IPS DF 6.9 (cell line): ENCODE data around the gene APOC4.

Experiments
- DNase-seq: peaks from one replicate; pipeline ENCODE4 v3.0.0-alpha.2; 2013; ENCODE audit warnings: low read depth, low spot score
- H3K27ac ChIP-seq: one replicate; pipeline ENCODE4 v1.5.1; 2013; ENCODE audit warnings: low read length, control low read depth
- H3K27me3 ChIP-seq: 2 replicates; pipeline ENCODE4 v1.6.1; 2013; ENCODE audit warnings: mild to moderate bottlenecking, low read length; ENCODE audit not compliant: control insufficient read depth, insufficient read depth
- H3K36me3 ChIP-seq: 2 replicates; pipeline ENCODE4 v1.6.1; 2013; ENCODE audit warnings: low read length; ENCODE audit not compliant: control insufficient read depth, insufficient read depth
- H3K4me1 ChIP-seq: 2 replicates; pipeline ENCODE4 v1.6.1; 2013; ENCODE audit warnings: low read length; ENCODE audit not compliant: control insufficient read depth, insufficient read depth
- H3K4me3 ChIP-seq: 2 replicates; pipeline ENCODE4 v1.5.1; 2013; ENCODE audit warnings: mild to moderate bottlenecking, low read length
- H3K9me3 ChIP-seq: 2 replicates; pipeline ENCODE4 v1.6.1; 2013; ENCODE audit warnings: low read length, inconsistent platforms; ENCODE audit not compliant: control insufficient read depth, insufficient read depth
- WGBS: extraction: QIAGEN DNeasy Blood & Tissue Kit; methylation state at CpG from one replicate; pipeline ENCODE4 v1.1.7; 2013; ENCODE audit warnings: mixed read lengths, missing lambda C conversion rate; ENCODE audit not compliant: insufficient read length, insufficient coverage; 5-methylcytosine and 5-hydroxymethylcytosine counted together

The APOC4 gene, protein sequence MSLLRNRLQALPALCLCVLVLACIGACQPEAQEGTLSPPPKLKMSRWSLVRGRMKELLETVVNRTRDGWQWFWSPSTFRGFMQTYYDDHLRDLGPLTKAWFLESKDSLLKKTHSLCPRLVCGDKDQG

DNA sequence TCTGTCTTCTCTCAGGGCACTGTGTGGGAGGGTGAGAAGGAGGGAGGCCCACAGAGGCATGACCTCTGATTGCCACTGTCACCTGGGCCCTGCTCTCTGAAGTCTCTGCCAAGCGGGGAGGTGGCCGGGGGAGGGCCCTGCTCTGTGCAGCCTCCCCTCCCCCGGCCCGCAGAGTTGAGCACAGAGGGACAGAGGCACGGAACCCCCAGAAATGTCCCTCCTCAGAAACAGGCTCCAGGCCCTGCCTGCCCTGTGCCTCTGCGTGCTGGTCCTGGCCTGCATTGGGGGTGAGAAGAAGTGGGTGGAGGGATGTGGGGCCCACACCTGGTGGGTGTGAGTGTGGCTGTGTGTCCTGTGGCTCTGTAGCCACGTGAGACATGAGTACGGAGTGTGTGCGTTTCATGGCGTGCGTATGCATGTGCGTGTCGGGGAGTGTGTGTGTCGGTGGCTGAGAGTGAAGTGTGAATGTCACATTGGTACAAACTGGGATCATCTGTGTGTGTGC is at the start of gene APOC4:
TSS of gene APOC4 (plus strand) at position 171 of the 505 bp plus-strand sequence. CDS start at position 212, 41 bp downstream.
- H3K27ac ChIP-seq: no peak within 1 kb of the TSS
- no peaks in the 10 kb centered on the region for H3K9me3 ChIP-seq
- no peak for DNase-seq
- no peaks in the 10 kb centered on the region; the same call in 1 of the 2 replicates for H3K36me3 ChIP-seq
- no CpG with 5 or more reads among the region's 14 CpGs for WGBS
- no peaks in the 10 kb centered on the region; the same call in 1 of the 2 replicates for H3K27me3 ChIP-seq
- no peaks in the 10 kb centered on the region for H3K4me1 ChIP-seq
- no peak within 1 kb of the TSS for H3K4me3 ChIP-seq

DNA sequence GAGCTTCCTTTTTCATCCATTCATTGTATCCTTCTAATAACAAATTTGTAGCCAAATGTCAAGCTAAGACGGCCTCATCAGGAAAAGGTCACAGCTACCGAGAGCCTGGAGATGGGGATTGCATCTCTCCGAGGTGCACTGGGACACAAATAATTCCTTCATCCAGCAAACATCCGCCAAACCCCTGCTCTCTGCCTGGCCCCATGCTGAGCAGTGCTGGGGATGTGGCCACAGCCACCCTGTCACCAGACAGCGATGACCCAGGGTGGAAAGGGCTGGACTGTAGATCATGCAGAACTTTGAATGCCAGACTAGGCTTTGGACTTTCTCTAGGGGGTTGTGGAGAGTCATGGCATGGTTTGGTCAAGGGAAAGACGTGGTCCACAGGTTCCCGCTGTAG is 49.1 kb upstream of the APOC4 start:
- H3K9me3 ChIP-seq: no peaks in the 10 kb centered on the region
- H3K36me3 ChIP-seq: peaks cover 36% of the 10 kb centered on the region
- no CpG with 5 or more reads among the region's 7 CpGs for WGBS
- no peaks in the 10 kb centered on the region for H3K4me1 ChIP-seq
- no peaks in the 10 kb centered on the region for H3K27me3 ChIP-seq
- DNase-seq: no peak
- no peak overlapping the region for H3K27ac ChIP-seq
- H3K4me3 ChIP-seq: no peak overlapping the region

DNA sequence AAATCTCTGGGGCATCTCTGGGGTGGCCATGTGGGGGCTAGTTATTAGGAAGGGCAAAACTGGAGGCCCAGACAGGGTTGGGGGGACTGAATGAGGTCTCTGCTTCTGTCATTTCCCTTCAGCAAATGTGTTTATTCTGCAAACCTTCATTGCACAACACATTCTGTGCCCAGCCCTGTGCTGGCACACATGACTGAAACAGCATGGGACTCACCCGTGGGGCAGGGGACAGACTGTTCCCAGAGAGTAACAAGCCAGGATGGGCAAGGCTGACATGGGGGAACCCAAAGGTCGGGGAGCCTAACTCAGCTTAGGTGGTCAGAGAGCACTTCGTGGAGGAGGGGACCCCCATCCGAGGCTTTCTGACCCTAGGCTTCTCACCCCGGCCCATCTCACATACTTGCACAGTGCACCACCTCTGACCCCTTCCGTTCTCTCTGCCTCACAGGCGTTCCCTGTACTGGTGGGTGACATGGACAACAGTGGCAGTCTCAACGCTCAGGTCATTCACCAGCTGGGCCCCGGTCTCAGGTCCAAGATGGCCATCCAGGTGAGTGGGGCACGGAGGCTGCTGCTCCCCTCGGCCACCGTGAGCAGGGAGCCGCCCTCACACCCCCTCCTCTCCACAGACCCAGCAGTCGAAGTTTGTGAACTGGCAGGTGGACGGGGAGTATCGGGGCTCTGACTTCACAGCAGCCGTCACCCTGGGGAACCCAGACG is 48.5 kb upstream of the APOC4 start:
- Histone ChIP-seq H3K4me1 (no peaks in the 10 kb centered on the region), H3K4me3 (no peak overlapping the region), H3K9me3 (no peaks in the 10 kb centered on the region), H3K27ac (no peak overlapping the region), H3K36me3 (peaks cover 35% of the 10 kb centered on the region), H3K27me3 (no peaks in the 10 kb centered on the region)
- no peak for DNase-seq
- WGBS: no CpG with 5 or more reads among the region's 18 CpGs

DNA sequence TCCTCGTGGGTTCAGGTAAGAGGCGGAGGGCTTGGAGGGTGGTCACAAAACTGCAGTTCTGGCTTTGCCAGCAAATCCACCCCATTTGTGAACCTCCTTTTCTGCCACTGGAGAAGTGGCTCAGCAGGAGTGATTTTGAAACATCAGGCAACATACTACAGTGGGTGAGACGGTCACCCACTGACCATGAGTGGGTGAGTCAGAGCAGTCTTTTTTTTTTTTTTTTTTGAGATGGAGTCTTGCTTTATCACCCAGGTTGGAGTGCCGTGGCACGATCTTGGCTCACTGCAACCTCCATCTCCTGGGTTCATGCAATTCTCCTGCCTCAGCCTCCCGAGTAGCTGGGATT is 48.0 kb upstream of the APOC4 start:
- DNase-seq: no peak
- Histone ChIP-seq H3K27me3 (no peaks in the 10 kb centered on the region), H3K9me3 (no peaks in the 10 kb centered on the region), H3K4me3 (no peak overlapping the region), H3K27ac (no peak overlapping the region), H3K36me3 (peaks cover 35% of the 10 kb centered on the region), H3K4me1 (no peaks in the 10 kb centered on the region)
- WGBS: no CpG with 5 or more reads among the region's 6 CpGs

DNA sequence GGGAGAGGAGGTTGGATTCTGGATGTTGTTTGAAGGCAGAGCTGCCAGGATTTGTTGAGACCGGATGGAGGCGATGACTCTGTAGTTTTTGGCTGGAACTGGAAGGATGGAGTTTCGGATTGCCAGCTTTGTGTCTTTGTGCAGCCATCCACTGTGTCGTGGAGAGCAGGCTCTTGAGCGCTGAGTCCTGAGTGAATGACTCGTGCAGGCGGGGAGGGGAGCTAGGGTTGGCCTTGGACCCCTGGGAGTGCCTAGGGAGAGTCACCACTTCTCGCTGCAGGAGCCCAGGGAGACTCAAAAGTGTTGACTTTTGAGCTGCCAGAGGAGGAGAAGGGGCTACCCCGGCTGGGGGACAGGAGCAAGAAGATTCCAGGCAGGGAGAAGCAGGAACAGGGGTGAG is 47.1 kb upstream of the APOC4 start:
- DNase-seq: no peak
- H3K36me3 ChIP-seq: peaks cover 37% of the 10 kb centered on the region
- H3K4me3 ChIP-seq: no peak overlapping the region
- H3K27ac ChIP-seq: no peak overlapping the region
- no CpG with 5 or more reads among the region's 9 CpGs for WGBS
- no peaks in the 10 kb centered on the region for H3K4me1 ChIP-seq
- no peaks in the 10 kb centered on the region for H3K27me3 ChIP-seq
- no peaks in the 10 kb centered on the region for H3K9me3 ChIP-seq

DNA sequence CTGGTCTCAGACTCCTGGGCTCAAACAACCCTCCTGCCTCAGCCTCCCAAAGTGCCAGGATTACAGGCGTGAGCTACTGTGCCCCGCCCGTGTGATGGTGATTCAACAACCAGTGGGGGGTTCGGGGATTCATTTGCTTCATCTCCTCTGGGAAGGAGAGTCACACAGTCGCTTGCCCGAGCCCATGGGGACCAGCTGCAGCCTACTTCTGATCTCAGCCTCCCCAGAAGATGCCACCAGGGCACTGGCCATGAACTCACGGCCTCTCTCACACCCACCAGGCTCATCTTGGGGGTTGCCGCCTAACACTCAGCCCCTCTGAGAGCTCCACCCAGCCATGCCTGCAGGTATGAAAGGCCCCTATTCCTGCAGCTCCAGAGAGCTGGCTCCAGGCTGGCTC is 44.2 kb upstream of the APOC4 start:
- WGBS: no CpG with 5 or more reads among the region's 8 CpGs
- no peak overlapping the region for H3K4me3 ChIP-seq
- no peaks in the 10 kb centered on the region for H3K27me3 ChIP-seq
- no peaks in the 10 kb centered on the region for H3K9me3 ChIP-seq
- no peak for DNase-seq
- peaks cover 52% of the 10 kb centered on the region for H3K36me3 ChIP-seq
- no peaks in the 10 kb centered on the region for H3K4me1 ChIP-seq
- H3K27ac ChIP-seq: no peak overlapping the region

DNA sequence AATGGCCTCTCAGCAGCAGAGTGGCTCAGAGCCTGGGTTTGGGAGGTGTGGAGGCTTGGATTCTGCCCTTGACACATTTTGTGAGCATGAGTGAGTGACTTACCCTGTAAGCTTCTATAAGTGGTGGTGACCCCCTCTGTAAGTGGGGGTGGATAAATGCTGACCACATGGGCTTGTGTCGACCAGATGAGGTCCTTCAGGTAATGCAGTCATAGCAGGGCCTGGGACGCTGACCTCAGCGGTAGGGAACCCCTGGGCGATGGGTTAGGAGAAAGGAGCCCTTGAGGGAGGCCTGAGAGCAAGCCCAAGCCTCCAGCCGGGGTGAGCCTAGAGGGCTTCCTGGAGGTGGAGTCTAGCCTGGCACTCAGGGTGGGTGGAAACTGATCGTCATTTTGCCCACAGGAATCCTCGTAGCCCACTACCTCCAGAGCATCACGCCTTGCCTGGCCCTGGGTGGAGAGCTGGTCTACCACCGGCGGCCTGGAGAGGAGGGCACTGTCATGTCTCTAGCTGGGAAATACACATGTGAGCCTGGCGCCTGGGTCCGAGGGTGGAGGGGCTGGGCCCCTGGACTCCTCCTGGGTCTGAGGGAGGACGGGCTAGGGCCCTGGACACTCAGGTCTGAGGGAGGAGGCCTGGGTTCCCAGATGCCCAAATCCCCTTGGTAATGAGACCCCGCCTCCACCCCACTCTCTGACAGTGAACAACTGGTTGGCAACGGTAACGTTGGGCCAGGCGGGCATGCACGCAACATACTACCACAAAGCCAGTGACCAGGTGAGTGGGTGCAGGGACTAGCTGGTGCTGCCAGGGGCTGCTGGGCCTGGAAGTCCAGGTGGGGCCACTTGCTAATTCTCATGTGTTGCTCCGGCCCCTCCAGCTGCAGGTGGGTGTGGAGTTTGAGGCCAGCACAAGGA is 41.5 kb upstream of the APOC4 start:
- WGBS: no CpG with 5 or more reads among the region's 19 CpGs
- Histone ChIP-seq H3K4me1 (peaks cover 2% of the 10 kb centered on the region; the same call in 1 of the 2 replicates), H3K27me3 (no peaks in the 10 kb centered on the region), H3K4me3 (no peak overlapping the region), H3K9me3 (no peaks in the 10 kb centered on the region), H3K36me3 (peaks cover 35% of the 10 kb centered on the region), H3K27ac (no peak overlapping the region)
- DNase-seq: no peak

DNA sequence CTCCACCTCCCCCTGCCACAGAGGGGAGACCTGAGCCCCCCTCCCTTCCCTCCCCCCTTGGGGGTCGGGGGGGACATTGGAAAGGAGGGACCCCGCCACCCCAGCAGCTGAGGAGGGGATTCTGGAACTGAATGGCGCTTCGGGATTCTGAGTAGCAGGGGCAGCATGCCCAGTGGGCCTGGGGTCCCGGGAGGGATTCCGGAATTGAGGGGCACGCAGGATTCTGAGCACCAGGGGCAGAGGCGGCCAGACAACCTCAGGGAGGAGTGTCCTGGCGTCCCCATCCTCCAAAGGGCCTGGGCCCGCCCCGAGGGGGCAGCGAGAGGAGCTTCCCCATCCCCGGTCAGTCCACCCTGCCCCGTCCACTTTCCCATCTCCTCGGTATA is 38.8 kb upstream of the APOC4 start:
- Histone ChIP-seq H3K4me1 (peaks cover 2% of the 10 kb centered on the region; the same call in 1 of the 2 replicates), H3K27me3 (no peaks in the 10 kb centered on the region), H3K4me3 (no peak overlapping the region), H3K9me3 (no peaks in the 10 kb centered on the region), H3K36me3 (peaks cover 27% of the 10 kb centered on the region), H3K27ac (no peak overlapping the region)
- DNase-seq: no peak
- no CpG with 5 or more reads among the region's 15 CpGs for WGBS

DNA sequence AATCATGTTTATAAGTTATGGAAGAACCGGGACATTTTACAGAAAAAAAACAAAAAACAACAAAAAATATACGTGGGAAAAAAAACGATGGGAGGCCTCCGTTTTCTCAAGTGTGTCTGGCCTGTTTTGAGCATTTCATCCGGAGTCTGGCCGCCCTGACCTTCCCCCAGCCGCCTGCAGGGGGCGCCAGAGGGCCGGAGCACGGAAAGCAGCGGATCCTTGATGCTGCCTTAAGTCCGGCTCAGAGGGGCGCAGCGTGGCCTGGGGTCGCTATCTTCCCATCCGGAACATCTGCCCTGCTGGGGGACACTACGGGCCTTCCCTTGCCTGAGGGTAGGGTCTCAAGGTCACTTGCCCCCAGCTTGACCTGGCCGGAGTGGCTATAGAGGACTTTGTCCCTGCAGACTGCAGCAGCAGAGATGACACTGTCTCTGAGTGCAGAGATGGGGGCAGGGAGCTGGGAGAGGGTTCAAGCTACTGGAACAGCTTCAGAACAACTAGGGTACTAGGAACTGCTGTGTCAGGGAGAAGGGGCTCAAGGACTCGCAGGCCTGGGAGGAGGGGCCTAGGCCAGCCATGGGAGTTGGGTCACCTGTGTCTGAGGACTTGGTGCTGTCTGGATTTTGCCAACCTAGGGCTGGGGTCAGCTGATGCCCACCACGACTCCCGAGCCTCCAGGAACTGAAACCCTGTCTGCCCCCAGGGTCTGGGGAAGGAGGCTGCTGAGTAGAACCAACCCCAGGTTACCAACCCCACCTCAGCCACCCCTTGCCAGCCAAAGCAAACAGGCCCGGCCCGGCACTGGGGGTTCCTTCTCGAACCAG is 38.2 kb upstream of the APOC4 start:
- H3K27ac ChIP-seq: no peak overlapping the region
- H3K4me3 ChIP-seq: no peak overlapping the region
- WGBS: no CpG with 5 or more reads among the region's 24 CpGs
- H3K27me3 ChIP-seq: no peaks in the 10 kb centered on the region
- DNase-seq: no peak
- no peaks in the 10 kb centered on the region for H3K9me3 ChIP-seq
- H3K4me1 ChIP-seq: peaks cover 2% of the 10 kb centered on the region; the same call in 1 of the 2 replicates
- H3K36me3 ChIP-seq: peaks cover 32% of the 10 kb centered on the region
